A549 (cell line): ENCODE results near the gene PDZD4.

Experiments used
- BHLHE40 ChIP-seq: IDR thresholded peaks from 2 replicates; pipeline ENCODE4 v1.6.1; 2012; ENCODE audit warnings: low read depth, low read length, inconsistent platforms
- EP300 ChIP-seq, 2 experiments: fragments of >200 bp; sonication (Bioruptor Twin); formaldehyde crosslinking; IDR thresholded peaks; 2 replicates in 1 of 2; 3 replicates in 1 of 2; pipeline ENCODE4 v1.6.1; 2016 to 2017
- ESRRA ChIP-seq: fragments of 150-350 bp; IDR thresholded peaks from 2 replicates; pipeline ENCODE4 v1.6.1; 2014; ENCODE audit warnings: mild to moderate bottlenecking, low read length, borderline replicate concordance
- GATA3 ChIP-seq: IDR thresholded peaks from 2 replicates; pipeline ENCODE4 v1.6.1; 2012; ENCODE audit warnings: borderline replicate concordance
- HDAC2 ChIP-seq: fragments of 200-600 bp; sonication (generic); IDR thresholded peaks from 2 replicates; pipeline ENCODE4 v1.6.1; 2016
- HOXB13 ChIP-seq: fragments of 250-450 bp; sonication (Bioruptor Pico); IDR thresholded peaks from 2 replicates; pipeline ENCODE4 v1.5.0; 2020; ENCODE audit warnings: low read depth, mild to moderate bottlenecking, moderate library complexity
- KDM1A ChIP-seq: fragments of 200-600 bp; sonication (generic); IDR thresholded peaks from 2 replicates; pipeline ENCODE4 v1.6.1; 2016; ENCODE audit warnings: low read depth, mild to moderate bottlenecking
- POLR2A ChIP-seq: IDR thresholded peaks from 2 replicates; pipeline ENCODE4 v1.6.1; 2012; ENCODE audit warnings: mild to moderate bottlenecking, low read length
- RAD21 ChIP-seq, 2 experiments: fragments of >200 bp in 1 of 2; sonication (Bioruptor Twin) in 1 of 2; formaldehyde crosslinking in 1 of 2; IDR thresholded peaks in 1 of 2; conservative IDR thresholded peaks in 1 of 2; 2 replicates in 1 of 2; 3 replicates in 1 of 2; pipeline ENCODE4 v1.6.1; 2012 to 2018; ENCODE audit warnings: inconsistent platforms in 1 of 2
- SMC3 ChIP-seq: fragments of >200 bp; sonication (Bioruptor Twin); formaldehyde crosslinking; IDR thresholded peaks from 3 replicates; pipeline ENCODE4 v1.6.1; 2018; ENCODE audit warnings: inconsistent platforms
- TF ChIP-seq, protein P1 (sequence below): fragments of >200 bp; sonication (Bioruptor Twin); formaldehyde crosslinking; IDR thresholded peaks from 3 replicates; pipeline ENCODE4 v1.5.1; 2016
- TF ChIP-seq, protein P2 (sequence below): fragments of 150-350 bp; IDR thresholded peaks from 2 replicates; pipeline ENCODE4 v1.6.1; 2014; ENCODE audit warnings: low read depth, mild to moderate bottlenecking, low read length
- TF ChIP-seq, protein P3 (sequence below): fragments of 450-650 bp; IDR thresholded peaks from 2 replicates; pipeline ENCODE4 v1.6.1; 2014; ENCODE audit warnings: antibody characterized with exemption
- TF ChIP-seq, protein P4 (sequence below): IDR thresholded peaks from 2 replicates; pipeline ENCODE4 v1.6.1; 2012; ENCODE audit warnings: low read depth, borderline replicate concordance

DNA sequence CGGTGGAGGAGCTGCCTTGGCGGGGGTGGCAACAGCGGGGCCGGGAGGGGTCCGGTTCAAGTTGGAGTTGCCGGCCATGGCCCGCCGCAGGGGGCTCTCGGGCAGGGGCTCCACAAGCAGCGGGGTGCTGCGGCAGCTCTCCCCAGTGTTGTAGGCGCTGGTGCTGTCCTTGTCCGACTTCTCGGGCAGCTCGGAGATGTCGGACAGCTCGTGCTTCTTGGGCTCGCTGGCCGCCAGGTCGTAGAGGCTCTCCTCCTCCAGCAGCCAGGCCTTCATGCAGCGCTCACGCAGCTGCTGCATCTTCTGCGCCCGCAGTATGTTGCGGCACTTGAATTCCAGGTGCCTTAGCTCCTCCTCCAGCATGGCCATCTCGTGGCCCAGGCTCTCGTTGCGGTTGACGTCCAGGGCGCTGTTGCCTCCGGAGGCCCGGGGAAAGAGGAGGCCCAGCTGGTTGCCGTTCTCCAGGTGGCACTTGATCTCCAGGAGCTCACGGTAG, 26.2 kb downstream of the PDZD4 start:
- TF ChIP-seq, protein P1, sequence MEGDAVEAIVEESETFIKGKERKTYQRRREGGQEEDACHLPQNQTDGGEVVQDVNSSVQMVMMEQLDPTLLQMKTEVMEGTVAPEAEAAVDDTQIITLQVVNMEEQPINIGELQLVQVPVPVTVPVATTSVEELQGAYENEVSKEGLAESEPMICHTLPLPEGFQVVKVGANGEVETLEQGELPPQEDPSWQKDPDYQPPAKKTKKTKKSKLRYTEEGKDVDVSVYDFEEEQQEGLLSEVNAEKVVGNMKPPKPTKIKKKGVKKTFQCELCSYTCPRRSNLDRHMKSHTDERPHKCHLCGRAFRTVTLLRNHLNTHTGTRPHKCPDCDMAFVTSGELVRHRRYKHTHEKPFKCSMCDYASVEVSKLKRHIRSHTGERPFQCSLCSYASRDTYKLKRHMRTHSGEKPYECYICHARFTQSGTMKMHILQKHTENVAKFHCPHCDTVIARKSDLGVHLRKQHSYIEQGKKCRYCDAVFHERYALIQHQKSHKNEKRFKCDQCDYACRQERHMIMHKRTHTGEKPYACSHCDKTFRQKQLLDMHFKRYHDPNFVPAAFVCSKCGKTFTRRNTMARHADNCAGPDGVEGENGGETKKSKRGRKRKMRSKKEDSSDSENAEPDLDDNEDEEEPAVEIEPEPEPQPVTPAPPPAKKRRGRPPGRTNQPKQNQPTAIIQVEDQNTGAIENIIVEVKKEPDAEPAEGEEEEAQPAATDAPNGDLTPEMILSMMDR, result no peak
- no peak for TF ChIP-seq POLR2A
- TF ChIP-seq, protein P2, sequence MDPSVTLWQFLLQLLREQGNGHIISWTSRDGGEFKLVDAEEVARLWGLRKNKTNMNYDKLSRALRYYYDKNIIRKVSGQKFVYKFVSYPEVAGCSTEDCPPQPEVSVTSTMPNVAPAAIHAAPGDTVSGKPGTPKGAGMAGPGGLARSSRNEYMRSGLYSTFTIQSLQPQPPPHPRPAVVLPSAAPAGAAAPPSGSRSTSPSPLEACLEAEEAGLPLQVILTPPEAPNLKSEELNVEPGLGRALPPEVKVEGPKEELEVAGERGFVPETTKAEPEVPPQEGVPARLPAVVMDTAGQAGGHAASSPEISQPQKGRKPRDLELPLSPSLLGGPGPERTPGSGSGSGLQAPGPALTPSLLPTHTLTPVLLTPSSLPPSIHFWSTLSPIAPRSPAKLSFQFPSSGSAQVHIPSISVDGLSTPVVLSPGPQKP, result no peak
- no peak for TF ChIP-seq GATA3
- no peak for TF ChIP-seq KDM1A
- no peak for TF ChIP-seq EP300 (IDR thresholded peaks at IDR 0.05)
- TF ChIP-seq RAD21 (conservative IDR thresholded peaks at IDR 0.05 in 1 of 2, IDR thresholded peaks at IDR 0.05 in 1 of 2), result no peak
- no peak for TF ChIP-seq ESRRA
- no peak for TF ChIP-seq SMC3
- no peak for TF ChIP-seq HOXB13 (CRISPR knock-in tag)
- TF ChIP-seq HDAC2, result no peak
- TF ChIP-seq, protein P3, sequence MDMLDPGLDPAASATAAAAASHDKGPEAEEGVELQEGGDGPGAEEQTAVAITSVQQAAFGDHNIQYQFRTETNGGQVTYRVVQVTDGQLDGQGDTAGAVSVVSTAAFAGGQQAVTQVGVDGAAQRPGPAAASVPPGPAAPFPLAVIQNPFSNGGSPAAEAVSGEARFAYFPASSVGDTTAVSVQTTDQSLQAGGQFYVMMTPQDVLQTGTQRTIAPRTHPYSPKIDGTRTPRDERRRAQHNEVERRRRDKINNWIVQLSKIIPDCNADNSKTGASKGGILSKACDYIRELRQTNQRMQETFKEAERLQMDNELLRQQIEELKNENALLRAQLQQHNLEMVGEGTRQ, result no peak
- TF ChIP-seq BHLHE40, result no peak
- TF ChIP-seq, protein P4, sequence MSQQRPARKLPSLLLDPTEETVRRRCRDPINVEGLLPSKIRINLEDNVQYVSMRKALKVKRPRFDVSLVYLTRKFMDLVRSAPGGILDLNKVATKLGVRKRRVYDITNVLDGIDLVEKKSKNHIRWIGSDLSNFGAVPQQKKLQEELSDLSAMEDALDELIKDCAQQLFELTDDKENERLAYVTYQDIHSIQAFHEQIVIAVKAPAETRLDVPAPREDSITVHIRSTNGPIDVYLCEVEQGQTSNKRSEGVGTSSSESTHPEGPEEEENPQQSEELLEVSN, result no peak
